ENCODE data around the gene IL2RA. TPM values are rescaled to one million over a fixed set of nuclear protein-coding genes. Genes with fewer than 3 reads are reported as not detected.

IL2RA gene
- total and polyA plus RNA-seq, 9 of the 15 experiments (the other 6 are each of a cell fraction or from before 2014, with no cell fraction given) = 0.95 TPM; not detected in 8

- no peak for FAIRE-seq
- Histone ChIP-seq H3K79me2 (ENCODE audit: control insufficient read depth, insufficient read depth, low read length) (no peaks in the 10 kb centered on the region), H3K27me3 (ENCODE audit: control insufficient read depth in 2 of 2, insufficient read depth in 2 of 2, low read length in 2 of 2) (peaks cover 15 to 23% of the 10 kb centered on the region in 2 experiments), H3K9me1 (ENCODE audit: control insufficient read depth, insufficient read depth, low read length) (no peaks in the 10 kb centered on the region), H4K20me1 (replicated peaks; ENCODE audit: control insufficient read depth, insufficient read depth, low read length) (peaks cover 5% of the 10 kb centered on the region; the same call in 1 of the 2 replicates), H3K9ac (ENCODE audit: insufficient read depth in 1 of 2, low read depth in 2 of 2, low read length in 2 of 2) (no peak overlapping the region), H3K9me3 (replicated peaks; ENCODE audit: control insufficient read depth, insufficient read depth, low read depth, low read length) (no peaks in the 10 kb centered on the region), H3K36me3 (ENCODE audit: control insufficient read depth, insufficient read depth, low read length) (no peaks in the 10 kb centered on the region), H3K27ac (ENCODE audit: extremely low read depth, low read depth, low read length) (no peak overlapping the region), H3K4me3 (no peak overlapping the region), H3K4me2 (ENCODE audit: insufficient read depth, low read length) (no peak overlapping the region), H2AFZ (ENCODE audit: low read depth, low read length) (no peak overlapping the region), H3K4me1 (replicated peaks in 1 of 2; ENCODE audit: control insufficient read depth in 2 of 2, insufficient read depth in 2 of 2, low read length in 2 of 2) (peaks cover 0 to 7% of the 10 kb centered on the region in 2 experiments; a peak in 3 of 5 replicates)
- in situ Hi-C loops (cut with MboI) = no loop called here
- peak; percentile 29; the same call in 1 of the 2 replicates for TF ChIP-seq ESRRA (IDR thresholded peaks at IDR 0.05; ENCODE audit: borderline replicate concordance, low read depth)
- no peak for TF ChIP-seq ZNF134 (CRISPR knock-in tag; conservative IDR thresholded peaks at IDR 0.05)
- intact Hi-C loops (cut with micrococcal nuclease) = no loop called here
- WGBS (ENCODE audit: insufficient coverage, low coverage, missing lambda C conversion rate) = 0% methylated on average over 8 of the region's 8 CpGs
- ChIA-PET POLR2A (interaction anchor here (0.5 kb wide), 1 partner anchor 1268 kb away, joined by 3 read pairs; no protein-coding TSS in a partner anchor), CTCF (ENCODE audit: low intra/inter-chr PET ratio) (no interaction called here)
- no peak for ATAC-seq
- BruUV-seq (replicated peaks) = no TSS peak
- no peak for DNase-seq (ENCODE audit: extremely low read depth in 1 of 4, low spot score in 3 of 4)
Observed at GRCh38 chr10:6045314-6045848, 16.8 kb downstream of the IL2RA start.

- H3K27ac ChIP-seq (ENCODE audit: extremely low read depth, low read depth, low read length) = no peak overlapping the region
- FAIRE-seq (no peak), DNase-seq (ENCODE audit: extremely low read depth in 1 of 4, low spot score in 3 of 4) (no peak), ATAC-seq (no peak)
- intact Hi-C loops (cut with micrococcal nuclease) = no loop called here
- H3K27me3 ChIP-seq (ENCODE audit: control insufficient read depth in 2 of 2, insufficient read depth in 2 of 2, low read length in 2 of 2) = peaks cover 15 to 20% of the 10 kb centered on the region in 2 experiments
- TF ChIP-seq EGR1 (conservative IDR thresholded peaks at IDR 0.05) = 0 out of 2 replicates have a peak, but pooled peaks have one; percentile 13
- TF ChIP-seq STAT6 (CRISPR knock-in tag; IDR thresholded peaks at IDR 0.05) = no peak
- no peak for TF ChIP-seq MXD1 (CRISPR knock-in tag; IDR thresholded peaks at IDR 0.05; ENCODE audit: borderline replicate concordance, poor library complexity, severe bottlenecking)
- H3K4me3 ChIP-seq = no peak overlapping the region
- peaks cover 5% of the 10 kb centered on the region; the same call in 1 of the 2 replicates for H4K20me1 ChIP-seq (replicated peaks; ENCODE audit: control insufficient read depth, insufficient read depth, low read length)
- no peak overlapping the region for H3K9ac ChIP-seq (ENCODE audit: insufficient read depth in 1 of 2, low read depth in 2 of 2, low read length in 2 of 2)
- no peaks in the 10 kb centered on the region for H3K36me3 ChIP-seq (ENCODE audit: control insufficient read depth, insufficient read depth, low read length)
- H2AFZ ChIP-seq (ENCODE audit: low read depth, low read length) = no peak overlapping the region
- peaks cover 0 to 7% of the 10 kb centered on the region in 2 experiments; a peak in 3 of 5 replicates for H3K4me1 ChIP-seq (replicated peaks in 1 of 2; ENCODE audit: control insufficient read depth in 2 of 2, insufficient read depth in 2 of 2, low read length in 2 of 2)
- no peaks in the 10 kb centered on the region for H3K79me2 ChIP-seq (ENCODE audit: control insufficient read depth, insufficient read depth, low read length)
- 9% methylated on average over 4 of the region's 4 CpGs for WGBS (ENCODE audit: insufficient coverage, low coverage, missing lambda C conversion rate)
- in situ Hi-C loops (cut with MboI) = no loop called here
- CTCF ChIA-PET (ENCODE audit: low intra/inter-chr PET ratio) = no interaction called here
- POLR2A ChIA-PET = interaction anchor here (0.5 kb wide), 1 partner anchor 1267 kb away, joined by 3 read pairs; no protein-coding TSS in a partner anchor
- no peaks in the 10 kb centered on the region for H3K9me1 ChIP-seq (ENCODE audit: control insufficient read depth, insufficient read depth, low read length)
- no peaks in the 10 kb centered on the region for H3K9me3 ChIP-seq (replicated peaks; ENCODE audit: control insufficient read depth, insufficient read depth, low read depth, low read length)
- H3K4me2 ChIP-seq (ENCODE audit: insufficient read depth, low read length) = no peak overlapping the region
- no TSS peak for BruUV-seq (replicated peaks)
Observed at GRCh38 chr10:6044751-6045313, 17.3 kb downstream of the IL2RA start.
